IMR-90 (cell line): ENCODE measurements around the gene MICAL3. TPM values are rescaled to one million over a fixed set of nuclear protein-coding genes. Genes with fewer than 3 reads are reported as not detected.

Source experiments
- ATAC-seq: fragments of 200-7000 bp; cut with Tn5 transposase; 2 replicates; pipeline ENCODE4 v1.9.1; 2020; ENCODE audit warnings: low read depth, mild to moderate bottlenecking, moderate library complexity
- BruUV-seq: library from RNA; stranded (reverse); fragments of 400-500 nt; replicated peaks from 2 replicates; lab custom pipeline; 2021; lab: Mats Ljungman, UMichigan
- CTCF ChIA-PET: fragments of 300-600 bp; formaldehyde crosslinking; extraction: SDS; loops from one replicate; lab custom pipeline; 2021; ENCODE audit warnings: antibody characterized with exemption; lab: Yijun Ruan, JAX
- POLR2A ChIA-PET: fragments of 300-600 bp; sonication (Branson Sonifier 250); formaldehyde crosslinking; loops from one replicate; lab custom pipeline; 2022; ENCODE audit warnings: antibody characterized with exemption; ENCODE audit not compliant: unreplicated experiment; lab: Charles Lee
- DNase-seq: peaks from one replicate; pipeline ENCODE4 v3.0.0; 2013
- H2AFZ ChIP-seq: replicated peaks from 2 replicates; pipeline ENCODE3; 2013; ENCODE audit warnings: low read length, mild to moderate bottlenecking; ENCODE audit not compliant: poor library complexity
- H2AK5ac ChIP-seq: 2 replicates; pipeline ENCODE4 v1.6.1; 2013; ENCODE audit warnings: low read depth, low read length, inconsistent platforms
- H2AK9ac ChIP-seq: replicated peaks from 2 replicates; pipeline ENCODE3; 2013; ENCODE audit warnings: mild to moderate bottlenecking, low read depth, low read length, moderate library complexity; ENCODE audit not compliant: poor library complexity
- H2BK120ac ChIP-seq: 2 replicates; pipeline ENCODE4 v1.6.1; 2013; ENCODE audit warnings: low read depth, low read length, inconsistent platforms
- H2BK15ac ChIP-seq: 3 replicates; pipeline ENCODE4 v1.6.1; 2013; ENCODE audit warnings: low read depth, low read length, inconsistent platforms
- H2BK20ac ChIP-seq: 2 replicates; pipeline ENCODE4 v1.6.1; 2013; ENCODE audit warnings: low read depth, mild to moderate bottlenecking, inconsistent platforms, low read length, moderate library complexity
- H2BK5ac ChIP-seq: 2 replicates; pipeline ENCODE4 v1.6.1; 2013; ENCODE audit warnings: mild to moderate bottlenecking, low read depth, low read length, inconsistent platforms; ENCODE audit not compliant: poor library complexity, severe bottlenecking
- H3K14ac ChIP-seq: replicated peaks from 2 replicates; pipeline ENCODE4 v1.6.1; 2013; ENCODE audit warnings: low read depth, low read length, inconsistent platforms
- H3K18ac ChIP-seq: 2 replicates; pipeline ENCODE4 v1.6.1; 2013; ENCODE audit warnings: low read depth, low read length, control low read depth
- H3K23ac ChIP-seq: 2 replicates; pipeline ENCODE4 v1.6.1; 2013; ENCODE audit warnings: low read depth, low read length, inconsistent platforms
- H3K27ac ChIP-seq: 2 replicates; pipeline ENCODE4 v1.5.1; 2013; ENCODE audit warnings: mild to moderate bottlenecking, control low read depth, low read length; ENCODE audit not compliant: insufficient read depth
- H3K27me3 ChIP-seq: 2 replicates; pipeline ENCODE4 v1.6.1; 2013; ENCODE audit warnings: low read length; ENCODE audit not compliant: control insufficient read depth, insufficient read depth
- H3K36me3 ChIP-seq: 2 replicates; pipeline ENCODE4 v1.6.1; 2013; ENCODE audit warnings: low read length, mixed read lengths; ENCODE audit not compliant: control insufficient read depth, insufficient read depth
- H3K4ac ChIP-seq: 2 replicates; pipeline ENCODE4 v1.6.1; 2013; ENCODE audit warnings: low read depth, low read length, inconsistent platforms
- H3K4me1 ChIP-seq: 2 replicates; pipeline ENCODE4 v1.6.1; 2013; ENCODE audit warnings: low read length, mixed read lengths; ENCODE audit not compliant: control insufficient read depth, insufficient read depth
- H3K4me2 ChIP-seq: 2 replicates; pipeline ENCODE4 v1.6.1; 2013; ENCODE audit warnings: low read depth, mild to moderate bottlenecking, control low read depth, low read length, moderate library complexity
- H3K4me3 ChIP-seq: 2 replicates; pipeline ENCODE4 v1.5.1; 2013; ENCODE audit warnings: low read depth, mild to moderate bottlenecking, control low read depth, low read length, moderate library complexity; ENCODE audit not compliant: insufficient read depth
- H3K56ac ChIP-seq: 2 replicates; pipeline ENCODE4 v1.6.1; 2013; ENCODE audit warnings: low read length, inconsistent platforms; ENCODE audit not compliant: insufficient read depth; ENCODE audit errors: extremely low read depth
- H3K79me1 ChIP-seq, 2 experiments: 2 replicates each; pipeline ENCODE4 v1.6.1; 2013; ENCODE audit warnings: low read length in 2 of 2, inconsistent platforms in 1 of 2, low read depth in 1 of 2
- H3K9ac ChIP-seq: 2 replicates; pipeline ENCODE4 v1.6.1; 2013; ENCODE audit warnings: low read depth, low read length, control low read depth
- H3K9me1 ChIP-seq: 2 replicates; pipeline ENCODE4 v1.6.1; 2013; ENCODE audit warnings: low read length, inconsistent platforms; ENCODE audit not compliant: insufficient read depth
- H3K9me3 ChIP-seq: 2 replicates; pipeline ENCODE4 v1.6.1; 2013; ENCODE audit warnings: low read length; ENCODE audit not compliant: control insufficient read depth, insufficient read depth
- H4K20me1 ChIP-seq: 2 replicates; pipeline ENCODE4 v1.6.1; 2013; ENCODE audit warnings: low read length, inconsistent platforms; ENCODE audit not compliant: insufficient read depth
- H4K5ac ChIP-seq: 2 replicates; pipeline ENCODE4 v1.6.1; 2013; ENCODE audit warnings: mild to moderate bottlenecking, low read depth, low read length, control low read depth
- H4K8ac ChIP-seq, 2 experiments: 2 replicates each; pipeline ENCODE4 v1.6.1; 2013; ENCODE audit warnings: low read depth in 2 of 2, low read length in 2 of 2, control low read depth in 1 of 2, inconsistent platforms in 1 of 2
- H4K91ac ChIP-seq: 2 replicates; pipeline ENCODE4 v1.6.1; 2013; ENCODE audit warnings: low read depth, low read length, inconsistent platforms; ENCODE audit not compliant: insufficient read depth
- BHLHE40 ChIP-seq: fragments of 150-350 bp; IDR thresholded peaks from 2 replicates; pipeline ENCODE4 v1.6.1; 2016; ENCODE audit warnings: mild to moderate bottlenecking, low read depth, low read length
- MXI1 ChIP-seq: IDR thresholded peaks from 2 replicates; pipeline ENCODE4 v1.6.1; 2012; ENCODE audit warnings: low read depth, mild to moderate bottlenecking, low read length, moderate library complexity, borderline replicate concordance
- NFE2L2 ChIP-seq: fragments of 150-350 bp; IDR thresholded peaks from 2 replicates; pipeline ENCODE4 v1.6.1; 2016; ENCODE audit warnings: low read depth, mild to moderate bottlenecking, low read length
- WGBS, 2 experiments: methylation state at CpG; one replicate each; pipeline versions ENCODE4 v1.1.5 to v1.1.7; 2013; ENCODE audit warnings: missing lambda C conversion rate in 2 of 2; ENCODE audit not compliant: insufficient read length in 1 of 2; ENCODE audit errors: extremely low coverage in 2 of 2; 5-methylcytosine and 5-hydroxymethylcytosine counted together
- dilution Hi-C: fragments of 300-500 bp; cut with HindIII; formaldehyde crosslinking; loops from one replicate; pipeline ENCODE4 v1.14.3; 2018; ENCODE audit warnings: low sequenced_read_pairs; ENCODE audit not compliant: unreplicated experiment
- in situ Hi-C: fragments of 300-500 bp; cut with MboI; formaldehyde crosslinking; loops from 3 replicates; pipeline ENCODE4 v1.14.3; 2019; ENCODE audit warnings: low sequenced_read_pairs, inconsistent platforms, mixed read lengths
- intact Hi-C: fragments of 100-400 bp; cut with micrococcal nuclease; formaldehyde crosslinking; loops from 2 replicates; pipeline ENCODE4 v1.10.0; 2022
- polyA plus RNA-seq, 3 experiments: library from polyadenylated mRNA; depleted of rRNA; stranded (reverse); fragments of >200 nt; gene quantifications; 2 replicates each; pipeline ENCODE4 v1.2.3, GENCODE V29; 2012; ENCODE audit warnings: low replicate concordance in 1 of 3
- total RNA-seq: library from RNA; depleted of rRNA; stranded (reverse); fragments of >200 nt; gene quantifications from 2 replicates; pipeline ENCODE4 v1.2.3, GENCODE V29; 2012

MICAL3 gene
- total and polyA plus RNA-seq, 2 of the 4 experiments (the other 2 are of a cell fraction) = 17.6 to 26.8 TPM

GRCh38 chr22:17931400-17931825 lies 92.9 kb downstream of the MICAL3 start:
- Histone ChIP-seq H2BK20ac (no peak overlapping the region), H3K56ac (no peak overlapping the region), H3K4me1 (peaks cover 6% of the 10 kb centered on the region), H3K4me3 (no peak overlapping the region), H3K79me1 (peaks cover 27 to 42% of the 10 kb centered on the region in 2 experiments), H2AK5ac (no peak overlapping the region), H3K27ac (no peak overlapping the region), H2BK15ac (no peak overlapping the region), H2BK5ac (no peak overlapping the region), H3K14ac (0 out of 2 replicates have a peak overlapping the region, but pooled peaks have one; percentile 58), H4K8ac (no peak overlapping the region), H4K91ac (no peak overlapping the region), H4K5ac (no peak overlapping the region), H4K20me1 (peaks cover 27% of the 10 kb centered on the region), H3K9me3 (no peaks in the 10 kb centered on the region), H3K23ac (no peak overlapping the region), H3K9me1 (peaks cover 14% of the 10 kb centered on the region), H2AFZ (no peak overlapping the region), H2BK120ac (no peak overlapping the region), H3K4me2 (no peak overlapping the region), H3K27me3 (no peaks in the 10 kb centered on the region), H3K36me3 (no peaks in the 10 kb centered on the region), H2AK9ac (no peak overlapping the region), H3K18ac (no peak overlapping the region), H3K9ac (no peak overlapping the region), H3K4ac (no peak overlapping the region)
- intact Hi-C loops = no loop called here
- dilution Hi-C loops = no loop called here
- no peak for TF ChIP-seq BHLHE40
- TF ChIP-seq MXI1 = no peak
- TF ChIP-seq NFE2L2 = no peak
- BruUV-seq = no TSS peak
- no peak for DNase-seq
- WGBS, 2 experiments = 100% methylated on average over 1 of the region's 3 CpGs; no CpG with 5 or more reads in 1 of the 2 experiments
- in situ Hi-C loops = no loop called here
- CTCF ChIA-PET = interaction anchor here (0.6 kb wide), 1 partner anchor 56 kb away, joined by 3 read pairs; no protein-coding TSS in a partner anchor
- POLR2A ChIA-PET = no interaction called here
- peak; percentile 51; the same call in 1 of the 2 replicates for ATAC-seq
